Stimulated activated CD8-positive, alpha-beta memory T cell treated with anti-CD3 and anti-CD28 coated beads, Interleukin-15, amount 100 ng/mL, for 1 hour (primary cell): ENCODE results near the gene ARRDC2.
"Not testable (repeated sequence)": the region's sequence is repeated elsewhere in the genome, so short reads cannot be mapped to it uniquely, and the experiment has no call there.

Experiments
- DNase-seq: peaks from one replicate; pipeline ENCODE4 v3.0.0-alpha.2; 2020; ENCODE audit warnings: low read depth

ARRDC2 gene

GRCh38 chr19:18007917-18008673, at the start of gene ARRDC2:
Gene ARRDC2, plus strand, starts transcription at chr19:18008170. Its CDS starts 141 bp downstream, at chr19:18008311.
- DNase-seq = peak; percentile 67

GRCh38 chr19:17963936-17964691, 43.9 kb upstream of the ARRDC2 start:
- no peak for DNase-seq

- no peak for DNase-seq
Observed at GRCh38 chr19:17965370-17966128, 42.4 kb upstream of the ARRDC2 start.

- DNase-seq = no peak
Observed at GRCh38 chr19:17966129-17966483, 41.9 kb upstream of the ARRDC2 start.

GRCh38 chr19:17966550-17967256, 41.3 kb upstream of the ARRDC2 start, which contains the start of gene KCNN1:
Gene KCNN1, plus strand, starts transcription at chr19:17967107. Its CDS starts 6,782 bp downstream, at chr19:17973889.
- no peak for DNase-seq

- no peak for DNase-seq
Observed at GRCh38 chr19:17967257-17968051, 40.5 kb upstream of the ARRDC2 start.

GRCh38 chr19:17968362-17968761, 39.6 kb upstream of the ARRDC2 start:
- no peak for DNase-seq

GRCh38 chr19:17969096-17969792, 38.7 kb upstream of the ARRDC2 start:
- DNase-seq = no peak

GRCh38 chr19:17972230-17972629, 35.7 kb upstream of the ARRDC2 start:
- no peak for DNase-seq

- DNase-seq = no peak
Observed at GRCh38 chr19:17973759-17974158, 34.2 kb upstream of the ARRDC2 start.

- no peak for DNase-seq
Observed at GRCh38 chr19:17974551-17974950, 33.4 kb upstream of the ARRDC2 start.

GRCh38 chr19:17975032-17975431, 32.9 kb upstream of the ARRDC2 start:
- DNase-seq = no peak

- DNase-seq = no peak
Observed at GRCh38 chr19:17977021-17977420, 30.9 kb upstream of the ARRDC2 start.

GRCh38 chr19:17977488-17977887, 30.5 kb upstream of the ARRDC2 start:
- no peak for DNase-seq

- DNase-seq = no peak
Observed at GRCh38 chr19:17981611-17982010, 26.4 kb upstream of the ARRDC2 start.

- no peak for DNase-seq
Observed at GRCh38 chr19:17982430-17982829, 25.5 kb upstream of the ARRDC2 start.

GRCh38 chr19:17985037-17985818, 22.7 kb upstream of the ARRDC2 start:
- DNase-seq = no peak

- DNase-seq = not testable (repeated sequence)
Observed at GRCh38 chr19:17986569-17986968, 21.4 kb upstream of the ARRDC2 start.

- no peak for DNase-seq
Observed at GRCh38 chr19:17988161-17988560, 19.8 kb upstream of the ARRDC2 start.
